Measurements from ENCODE around the gene PAPPA2. TPM values are rescaled to one million over a fixed set of nuclear protein-coding genes. Genes with fewer than 3 reads are reported as not detected.

PAPPA2 gene
- total and polyA plus RNA-seq, 2 of the 8 experiments (the other 6 are each of a cell fraction or from before 2014, with no cell fraction given), result 0.08 to 0.88 TPM

DNA sequence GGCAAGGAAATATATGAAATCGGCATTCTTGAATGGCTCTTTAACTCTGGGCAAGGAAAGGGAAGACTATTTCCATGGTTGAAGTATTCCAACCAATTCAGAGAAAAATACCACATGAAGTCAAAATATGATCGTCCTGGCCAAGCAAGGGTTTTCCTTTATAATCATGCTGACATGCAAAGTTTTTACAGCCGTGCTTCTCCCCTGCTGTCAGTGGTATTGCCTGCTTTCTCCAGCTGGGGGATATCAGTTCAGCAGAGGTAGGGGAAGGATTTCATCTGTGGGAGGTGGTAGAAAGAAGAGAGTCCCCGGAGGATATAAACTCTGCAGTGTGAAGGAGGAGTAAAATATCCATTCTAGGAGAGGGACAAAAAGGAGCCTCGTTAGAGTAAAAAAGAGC is 322.8 kb downstream of the PAPPA2 start:
- H3K4me2 ChIP-seq (ENCODE audit: insufficient read depth in 1 of 2, low read depth in 2 of 2, low read length in 2 of 2), result no peak overlapping the region
- H2BK120ac ChIP-seq (replicated peaks; ENCODE audit: low read depth, low read length), result no peak overlapping the region
- FAIRE-seq (no peak), DNase-seq (ENCODE audit: low read depth in 1 of 2, low spot score in 2 of 2) (no peak)
- POLR2A ChIA-PET (ENCODE audit: partially characterized antibody), result no interaction called here
- no peak overlapping the region for H3K14ac ChIP-seq (ENCODE audit: insufficient read length)
- no peak overlapping the region for H2BK15ac ChIP-seq (ENCODE audit: low read length)
- no peak overlapping the region for H3K56ac ChIP-seq (replicated peaks; ENCODE audit: insufficient read length, low read depth, low read length)
- H4K91ac ChIP-seq (replicated peaks; ENCODE audit: insufficient read length, low read length), result no peak overlapping the region
- H3K18ac ChIP-seq (ENCODE audit: extremely low read depth, low read length), result no peak overlapping the region
- CTCF ChIA-PET (ENCODE audit: partially characterized antibody), result interaction anchor here (1.4 kb wide), 1 partner anchor 95 kb away, joined by 3 read pairs; no protein-coding TSS in a partner anchor
- H3K27me3 ChIP-seq (replicated peaks in 1 of 4; ENCODE audit: control insufficient read depth in 3 of 4, extremely low read depth in 1 of 4, insufficient read depth in 3 of 4, low read length in 3 of 4), result no peaks in the 10 kb centered on the region
- no peaks in the 10 kb centered on the region for H4K20me1 ChIP-seq (replicated peaks in 1 of 2; ENCODE audit: control insufficient read depth in 1 of 2, insufficient read depth in 2 of 2, low read length in 2 of 2)
- H2AFZ ChIP-seq (ENCODE audit: low read length), result no peak overlapping the region
- H3K79me1 ChIP-seq (ENCODE audit: low read depth, low read length), result no peaks in the 10 kb centered on the region
- H3K36me3 ChIP-seq (ENCODE audit: control insufficient read depth in 2 of 4, insufficient read depth in 4 of 4, low read length in 3 of 4), result no peaks in the 10 kb centered on the region
- H2AK5ac ChIP-seq (ENCODE audit: low read depth, low read length), result no peak overlapping the region
- no peak overlapping the region for H3K27ac ChIP-seq (ENCODE audit: low read depth, low read length)
- no peak overlapping the region for H2BK12ac ChIP-seq (ENCODE audit: low read depth, low read length)
- H3K23me2 ChIP-seq (ENCODE audit: low read depth, low read length), result no peaks in the 10 kb centered on the region
- H3K79me2 ChIP-seq (ENCODE audit: control insufficient read depth in 1 of 2, insufficient read depth in 2 of 2, low read length in 2 of 2), result no peaks in the 10 kb centered on the region
- 78% methylated on average over 5 of the region's 5 CpGs; no CpG with 5 or more reads in 1 of the 2 experiments for WGBS, 2 experiments (ENCODE audit: extremely low coverage in 1 of 2, insufficient coverage in 1 of 2, insufficient read length in 1 of 2, insufficient replicate concordance in 2 of 2, low coverage in 1 of 2, low lambda C conversion rate in 2 of 2, missing lambda C conversion rate in 1 of 2)
- H3K9ac ChIP-seq (replicated peaks in 1 of 4; ENCODE audit: extremely low read depth in 1 of 4, low read depth in 3 of 4, low read length in 3 of 4), result no peak overlapping the region
- no peak overlapping the region for H3K4me3 ChIP-seq (ENCODE audit: extremely low read depth in 1 of 4, insufficient read depth in 2 of 4, low read depth in 3 of 4, low read length in 4 of 4)
- no peak overlapping the region for H4K5ac ChIP-seq (ENCODE audit: insufficient read length, low read depth, low read length)
- H3K4me1 ChIP-seq (replicated peaks in 1 of 4; ENCODE audit: control insufficient read depth in 3 of 4, insufficient read depth in 4 of 4, low read length in 3 of 4), result no peaks in the 10 kb centered on the region
- no peak overlapping the region for H2BK20ac ChIP-seq (ENCODE audit: low read length)
- no peak overlapping the region for H3K4ac ChIP-seq (replicated peaks; ENCODE audit: insufficient read length, low read depth, low read length)
- H2BK5ac ChIP-seq (ENCODE audit: low read depth, low read length), result no peak overlapping the region
- H4K8ac ChIP-seq (ENCODE audit: extremely low read depth, insufficient read depth, low read length), result no peak overlapping the region
- H3K9me3 ChIP-seq (ENCODE audit: insufficient read depth in 2 of 2, low read depth in 1 of 2, low read length in 1 of 2), result no peaks in the 10 kb centered on the region
- no peak overlapping the region for H3K23ac ChIP-seq (ENCODE audit: insufficient read length)
